ENCODE data around the gene CAMK1.

CAMK1 gene

DNA sequence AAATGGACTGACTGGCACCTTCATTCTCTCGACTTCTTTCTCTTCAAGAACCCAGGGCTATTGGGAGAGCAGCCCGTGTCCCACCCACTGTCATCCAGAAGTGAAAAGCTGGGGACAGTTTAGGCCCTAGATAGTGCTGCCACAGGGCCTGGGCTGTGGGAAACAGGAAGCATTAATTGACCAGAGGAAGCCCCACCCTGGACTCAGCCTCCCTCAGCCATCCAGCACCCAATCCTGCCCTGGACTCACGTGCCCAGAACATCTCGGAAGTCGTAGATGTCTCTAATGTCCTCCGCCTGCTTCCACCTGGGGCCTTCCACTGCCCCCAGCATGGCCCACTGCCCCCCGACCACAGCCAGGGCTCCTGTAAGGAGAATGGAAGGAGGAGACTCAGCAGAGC is 2.3 kb downstream of the CAMK1 start:
- Histone ChIP-seq H3K9ac (ENCODE audit: low read length) (no peak overlapping the region), H3K4me3 (ENCODE audit: low read depth, low read length, poor library complexity, severe bottlenecking) (no peak overlapping the region), H3K36me3 (ENCODE audit: insufficient read depth, low read length) (no peaks in the 10 kb centered on the region), H3K79me2 (ENCODE audit: insufficient read depth, low read length) (no peaks in the 10 kb centered on the region), H4K20me1 (ENCODE audit: insufficient read depth, low read length) (no peaks in the 10 kb centered on the region), H2AFZ (ENCODE audit: low read length) (no peak overlapping the region), H3K27ac (ENCODE audit: low read depth, low read length, poor library complexity, severe bottlenecking) (no peak overlapping the region), H3K9me2 (ENCODE audit: low read depth, low read length) (no peaks in the 10 kb centered on the region), H3K4me2 (ENCODE audit: low read length) (no peak overlapping the region), H3K4me1 (ENCODE audit: insufficient read depth, low read length, severe bottlenecking) (peaks cover 8% of the 10 kb centered on the region), H3F3A (ENCODE audit: insufficient read depth, low read length) (0 out of 2 replicates have a peak, but pooled peaks cover 3% of the 10 kb centered on the region), H3K27me3 (ENCODE audit: insufficient read depth, low read length) (no peaks in the 10 kb centered on the region), H3K9me3 (ENCODE audit: low read length) (no peaks in the 10 kb centered on the region)
- TF ChIP-seq, protein P1, sequence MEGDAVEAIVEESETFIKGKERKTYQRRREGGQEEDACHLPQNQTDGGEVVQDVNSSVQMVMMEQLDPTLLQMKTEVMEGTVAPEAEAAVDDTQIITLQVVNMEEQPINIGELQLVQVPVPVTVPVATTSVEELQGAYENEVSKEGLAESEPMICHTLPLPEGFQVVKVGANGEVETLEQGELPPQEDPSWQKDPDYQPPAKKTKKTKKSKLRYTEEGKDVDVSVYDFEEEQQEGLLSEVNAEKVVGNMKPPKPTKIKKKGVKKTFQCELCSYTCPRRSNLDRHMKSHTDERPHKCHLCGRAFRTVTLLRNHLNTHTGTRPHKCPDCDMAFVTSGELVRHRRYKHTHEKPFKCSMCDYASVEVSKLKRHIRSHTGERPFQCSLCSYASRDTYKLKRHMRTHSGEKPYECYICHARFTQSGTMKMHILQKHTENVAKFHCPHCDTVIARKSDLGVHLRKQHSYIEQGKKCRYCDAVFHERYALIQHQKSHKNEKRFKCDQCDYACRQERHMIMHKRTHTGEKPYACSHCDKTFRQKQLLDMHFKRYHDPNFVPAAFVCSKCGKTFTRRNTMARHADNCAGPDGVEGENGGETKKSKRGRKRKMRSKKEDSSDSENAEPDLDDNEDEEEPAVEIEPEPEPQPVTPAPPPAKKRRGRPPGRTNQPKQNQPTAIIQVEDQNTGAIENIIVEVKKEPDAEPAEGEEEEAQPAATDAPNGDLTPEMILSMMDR (IDR thresholded peaks at IDR 0.05; ENCODE audit: low read length) = no peak
- TF ChIP-seq EZH2 (IDR thresholded peaks at IDR 0.05; ENCODE audit: borderline replicate concordance, low read length) = no peak

DNA sequence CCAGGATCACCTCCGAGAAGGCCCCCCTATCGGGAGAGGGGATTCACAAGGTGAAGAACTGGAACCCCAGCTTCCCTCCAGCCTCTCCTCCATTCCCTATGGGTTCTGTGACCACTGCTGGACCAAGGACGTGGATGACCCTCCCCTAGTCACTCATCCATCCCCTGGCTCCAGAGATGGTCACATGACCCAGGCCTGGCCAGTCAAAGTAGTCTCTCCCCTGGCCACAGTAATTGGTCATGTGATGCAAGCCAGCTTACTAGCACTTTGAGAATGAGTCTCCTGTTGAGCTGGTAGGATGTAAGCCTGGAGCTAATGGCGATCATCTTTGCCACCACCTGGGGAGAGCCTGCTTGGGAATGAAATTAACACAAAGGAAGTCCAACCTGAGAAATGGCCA is 3.9 kb downstream of the CAMK1 start:
- H2AFZ ChIP-seq (ENCODE audit: low read length) = no peak overlapping the region
- no peaks in the 10 kb centered on the region for H3K9me2 ChIP-seq (ENCODE audit: low read depth, low read length)
- 0 out of 2 replicates have a peak, but pooled peaks cover 6% of the 10 kb centered on the region for H3F3A ChIP-seq (ENCODE audit: insufficient read depth, low read length)
- TF ChIP-seq, protein P1 (IDR thresholded peaks at IDR 0.05; ENCODE audit: low read length) = no peak
- no peak for TF ChIP-seq EZH2 (IDR thresholded peaks at IDR 0.05; ENCODE audit: borderline replicate concordance, low read length)
- H3K9me3 ChIP-seq (ENCODE audit: low read length) = no peaks in the 10 kb centered on the region
- no peak overlapping the region for H3K27ac ChIP-seq (ENCODE audit: low read depth, low read length, poor library complexity, severe bottlenecking)
- H3K4me2 ChIP-seq (ENCODE audit: low read length) = no peak overlapping the region
- no peaks in the 10 kb centered on the region for H3K27me3 ChIP-seq (ENCODE audit: insufficient read depth, low read length)
- H3K4me3 ChIP-seq (ENCODE audit: low read depth, low read length, poor library complexity, severe bottlenecking) = no peak overlapping the region
- H3K79me2 ChIP-seq (ENCODE audit: insufficient read depth, low read length) = no peaks in the 10 kb centered on the region
- H3K9ac ChIP-seq (ENCODE audit: low read length) = no peak overlapping the region
- H3K36me3 ChIP-seq (ENCODE audit: insufficient read depth, low read length) = 0 out of 2 replicates have a peak, but pooled peaks cover 3% of the 10 kb centered on the region
- H4K20me1 ChIP-seq (ENCODE audit: insufficient read depth, low read length) = no peaks in the 10 kb centered on the region
- peaks cover 8% of the 10 kb centered on the region for H3K4me1 ChIP-seq (ENCODE audit: insufficient read depth, low read length, severe bottlenecking)

DNA sequence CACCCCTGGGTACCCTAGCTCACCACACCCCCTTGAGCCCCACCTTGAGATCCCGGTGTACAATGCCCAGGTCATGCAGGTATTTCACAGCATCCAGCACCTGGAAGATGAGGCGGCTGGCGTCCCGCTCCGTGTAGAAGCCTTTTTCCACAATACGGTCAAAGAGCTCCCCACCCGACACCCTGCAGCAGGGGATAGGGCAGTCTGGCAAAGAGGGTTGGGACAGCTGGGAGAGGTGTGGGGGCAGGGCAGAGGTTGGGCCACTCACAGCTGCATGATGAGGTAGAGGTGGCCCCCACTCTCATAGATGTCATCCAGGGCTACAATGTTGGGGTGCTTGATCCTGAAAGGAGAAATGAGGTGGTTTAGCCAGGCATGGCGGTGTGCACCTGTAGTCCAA is 6.9 kb downstream of the CAMK1 start:
- Histone ChIP-seq H3K27ac (ENCODE audit: low read depth, low read length, poor library complexity, severe bottlenecking) (no peak overlapping the region), H3K9me2 (ENCODE audit: low read depth, low read length) (no peaks in the 10 kb centered on the region), H3K9ac (ENCODE audit: low read length) (no peak overlapping the region), H3K4me2 (ENCODE audit: low read length) (no peak overlapping the region), H3K4me1 (ENCODE audit: insufficient read depth, low read length, severe bottlenecking) (no peaks in the 10 kb centered on the region), H3F3A (ENCODE audit: insufficient read depth, low read length) (0 out of 2 replicates have a peak, but pooled peaks cover 6% of the 10 kb centered on the region), H3K4me3 (ENCODE audit: low read depth, low read length, poor library complexity, severe bottlenecking) (no peak overlapping the region), H3K9me3 (ENCODE audit: low read length) (no peaks in the 10 kb centered on the region), H3K36me3 (ENCODE audit: insufficient read depth, low read length) (peaks cover 27% of the 10 kb centered on the region), H3K27me3 (ENCODE audit: insufficient read depth, low read length) (no peaks in the 10 kb centered on the region), H4K20me1 (ENCODE audit: insufficient read depth, low read length) (no peaks in the 10 kb centered on the region), H2AFZ (ENCODE audit: low read length) (no peak overlapping the region), H3K79me2 (ENCODE audit: insufficient read depth, low read length) (no peaks in the 10 kb centered on the region)
- TF ChIP-seq, protein P1 (IDR thresholded peaks at IDR 0.05; ENCODE audit: low read length) = no peak
- no peak for TF ChIP-seq EZH2 (IDR thresholded peaks at IDR 0.05; ENCODE audit: borderline replicate concordance, low read length)
